Gastrocnemius medialis (tissue), 4 donors: ENCODE data around the gene TSHZ1. TPM values are rescaled to one million over a fixed set of nuclear protein-coding genes. Genes with fewer than 3 reads are reported as not detected.
"Not testable (repeated sequence)": the region's sequence is repeated elsewhere in the genome, so short reads cannot be mapped to it uniquely, and the experiment has no call there.

Experiments used
- ATAC-seq, 2 donors: fragments of 150-250 bp; one replicate each; pipeline ENCODE4 v1.9.1; 2016
- DNase-seq, 2 donors: peaks; one replicate each; pipeline ENCODE4 v3.0.0-alpha.2; 2019
- H3K27ac ChIP-seq, 4 donors: fragments of 200-600 bp; sonication (generic); 1 replicate in 1 of 4; 2 replicates in 3 of 4; pipeline ENCODE4 v1.5.1; 2016 to 2018; ENCODE audit warnings: mild to moderate bottlenecking in 2 of 4, moderate library complexity in 1 of 4
- H3K27me3 ChIP-seq, 3 donors: fragments of 200-600 bp; sonication (generic) in 2 of 3; 1 replicate in 1 of 3; 2 replicates in 2 of 3; pipeline versions ENCODE4 v1.5.1 to v1.6.0; 2016 to 2019; ENCODE audit warnings: mild to moderate bottlenecking in 1 of 3, moderate library complexity in 1 of 3
- H3K36me3 ChIP-seq, 2 donors: fragments of 200-600 bp; sonication (generic) in 1 of 2; one replicate each; pipeline ENCODE4 v1.5.1; 2017 to 2018
- H3K4me1 ChIP-seq, 2 donors: fragments of 200-600 bp; sonication (generic) in 1 of 2; one replicate each; pipeline ENCODE4 v1.5.1; 2016 to 2017; ENCODE audit warnings: mild to moderate bottlenecking in 2 of 2
- H3K4me3 ChIP-seq, 4 donors: fragments of 200-600 bp; sonication (generic) in 3 of 4; 1 replicate in 1 of 4; 2 replicates in 3 of 4; pipeline ENCODE4 v1.5.1; 2016 to 2019; ENCODE audit warnings: mild to moderate bottlenecking in 2 of 4
- H3K9me3 ChIP-seq, 3 donors: fragments of 200-600 bp; sonication (generic) in 2 of 3; 1 replicate in 1 of 3; 2 replicates in 2 of 3; pipeline ENCODE4 v1.5.1; 2016 to 2019
- CTCF ChIP-seq, 5 experiments: fragments of 450-650 bp in 3 of 5; fragments of 200-600 bp in 2 of 5; sonication (generic) in 2 of 5; IDR thresholded peaks in 4 of 5; conservative IDR thresholded peaks in 1 of 5; 1 replicate in 4 of 5; 2 replicates in 1 of 5; pipeline ENCODE4 v1.5.1; 2016 to 2019; ENCODE audit warnings: antibody characterized with exemption in 5 of 5, mild to moderate bottlenecking in 3 of 5, moderate library complexity in 3 of 5
- POLR2A ChIP-seq, 2 donors: fragments of 450-650 bp; IDR thresholded peaks; one replicate each; pipeline ENCODE4 v1.6.1; 2017; ENCODE audit warnings: antibody characterized with exemption in 2 of 2, mild to moderate bottlenecking in 2 of 2, moderate library complexity in 2 of 2
- in situ Hi-C, 4 donors: fragments of 200-750 bp; cut with MboI; loops; one replicate each; pipeline versions ENCODE4 v1.15.0 to v1.8.0; 2017; ENCODE audit warnings: low sequenced_read_pairs in 4 of 4
- intact Hi-C: fragments of 100-400 bp; cut with DNase I; formaldehyde crosslinking; loops from one replicate; pipeline ENCODE4 v1.15.1; 2023; ENCODE audit warnings: low total_unique reads
- total RNA-seq, 4 donors: library from RNA; depleted of rRNA; stranded (reverse); fragments of >200 nt; gene quantifications; one replicate each; pipeline versions ENCODE4 v1.1.0 to v1.2.3, GENCODE V29; 2016

Gene TSHZ1
- total RNA-seq, 4 donors from 2014 or later = 5.9 to 7.9 (median 7.6) TPM

GRCh38 chr18:75322206-75322605, 111.6 kb downstream of the TSHZ1 start:
- H3K9me3 ChIP-seq = no peaks in the 10 kb centered on the region
- no peaks in the 10 kb centered on the region for H3K27me3 ChIP-seq
- TF ChIP-seq CTCF (IDR thresholded peaks at IDR 0.05 in 4 of 5, conservative IDR thresholded peaks at IDR 0.05 in 1 of 5) = no peak
- no peak for TF ChIP-seq POLR2A (IDR thresholded peaks at IDR 0.05)
- H3K36me3 ChIP-seq = no peaks in the 10 kb centered on the region
- no peak overlapping the region for H3K27ac ChIP-seq
- no peak for DNase-seq
- no peak for ATAC-seq
- H3K4me1 ChIP-seq = no peaks in the 10 kb centered on the region
- in situ Hi-C loops = no loop called here
- no peak overlapping the region for H3K4me3 ChIP-seq
- intact Hi-C loops = no loop called here

GRCh38 chr18:75323821-75324585, 113.4 kb downstream of the TSHZ1 start:
- no peak for TF ChIP-seq CTCF (IDR thresholded peaks at IDR 0.05 in 4 of 5, conservative IDR thresholded peaks at IDR 0.05 in 1 of 5)
- TF ChIP-seq POLR2A (IDR thresholded peaks at IDR 0.05) = no peak
- H3K4me1 ChIP-seq = no peaks in the 10 kb centered on the region
- peaks cover 0 to 9% (median 0%) of the 10 kb centered on the region in 3 donors for H3K9me3 ChIP-seq
- no peak overlapping the region for H3K27ac ChIP-seq
- no peak for ATAC-seq
- in situ Hi-C loops = no loop called here
- no peaks in the 10 kb centered on the region for H3K36me3 ChIP-seq
- H3K4me3 ChIP-seq = no peak overlapping the region
- DNase-seq = no peak
- intact Hi-C loops = no loop called here
- no peaks in the 10 kb centered on the region for H3K27me3 ChIP-seq

GRCh38 chr18:75324686-75325257, 114.2 kb downstream of the TSHZ1 start:
- in situ Hi-C loops = no loop called here
- no peak for TF ChIP-seq CTCF (IDR thresholded peaks at IDR 0.05 in 4 of 5, conservative IDR thresholded peaks at IDR 0.05 in 1 of 5)
- no peak for TF ChIP-seq POLR2A (IDR thresholded peaks at IDR 0.05)
- intact Hi-C loops = no loop called here
- Histone ChIP-seq H3K4me1 (no peaks in the 10 kb centered on the region), H3K9me3 (peaks cover 0 to 9% (median 0%) of the 10 kb centered on the region in 3 donors), H3K27ac (no peak overlapping the region), H3K36me3 (no peaks in the 10 kb centered on the region), H3K4me3 (no peak overlapping the region), H3K27me3 (no peaks in the 10 kb centered on the region)
- DNase-seq (no peak), ATAC-seq (no peak)

- H3K4me3 ChIP-seq, DNase-seq, in situ Hi-C loops, ATAC-seq, H3K4me1 ChIP-seq, H3K36me3 ChIP-seq, H3K27me3 ChIP-seq, H3K9me3 ChIP-seq, H3K27ac ChIP-seq, intact Hi-C loops: not testable (repeated sequence)
These were observed 119.2 kb downstream of the TSHZ1 start for GRCh38 chr18:75329753-75330152.

- no peak overlapping the region for H3K4me3 ChIP-seq
- no peak for TF ChIP-seq CTCF (IDR thresholded peaks at IDR 0.05 in 4 of 5, conservative IDR thresholded peaks at IDR 0.05 in 1 of 5)
- no peak for TF ChIP-seq POLR2A (IDR thresholded peaks at IDR 0.05)
- DNase-seq (no peak), ATAC-seq (no peak)
- no peaks in the 10 kb centered on the region for H3K27me3 ChIP-seq
- no peak overlapping the region for H3K27ac ChIP-seq
- peaks cover 0 to 9% (median 0%) of the 10 kb centered on the region in 3 donors for H3K9me3 ChIP-seq
- no peaks in the 10 kb centered on the region for H3K36me3 ChIP-seq
- intact Hi-C loops (no loop called here), in situ Hi-C loops (no loop called here)
- no peaks in the 10 kb centered on the region for H3K4me1 ChIP-seq
These were observed 119.7 kb downstream of the TSHZ1 start for GRCh38 chr18:75330308-75330707.
